Lower leg skin (tissue), 3 donors: ENCODE results near the gene ATP9B.

Source experiments
- CTCF ChIP-seq, 3 donors: fragments of 450-650 bp; IDR thresholded peaks; one replicate each; pipeline ENCODE4 v1.5.1; 2016; ENCODE audit warnings: antibody characterized with exemption in 3 of 3, mild to moderate bottlenecking in 3 of 3, moderate library complexity in 2 of 3
- POLR2A ChIP-seq, 2 donors: fragments of 450-650 bp; IDR thresholded peaks; one replicate each; pipeline ENCODE4 v1.6.1; 2016 to 2017; ENCODE audit warnings: antibody characterized with exemption in 2 of 2, mild to moderate bottlenecking in 1 of 2, moderate library complexity in 1 of 2

- TF ChIP-seq CTCF (IDR thresholded peaks at IDR 0.05) = no peak
- no peak for TF ChIP-seq POLR2A (IDR thresholded peaks at IDR 0.05)
Measured at GRCh38 chr18:79418236-79418635, 349.0 kb downstream of the ATP9B start.
